Mesothelial cell of epicardium (in vitro differentiated cells): ENCODE measurements around the gene SPATA31C1. TPM values are rescaled to one million over a fixed set of nuclear protein-coding genes. Genes with fewer than 3 reads are reported as not detected.
A peak's percentile ranks its signal among the peaks of the same experiment; 100 is the strongest.

Source experiments
- DNase-seq, 2 experiments: peaks; one replicate each; pipeline ENCODE4 v3.0.0; 2021; ENCODE audit warnings: low spot score in 2 of 2; ENCODE audit not compliant: unreplicated experiment in 2 of 2
- H3K27ac Mint-ChIP-seq: 2 replicates; pipeline ENCODE4 v1.8.0; 2021; ENCODE audit warnings: mixed read lengths
- H3K27me3 Mint-ChIP-seq: 2 replicates; pipeline ENCODE4 v1.8.0; 2021; ENCODE audit warnings: low read depth, mixed read lengths
- H3K36me3 Mint-ChIP-seq: 2 replicates; pipeline ENCODE4 v1.8.0; 2021; ENCODE audit warnings: mixed read lengths
- H3K4me1 Mint-ChIP-seq: 2 replicates; pipeline ENCODE4 v1.8.0; 2021; ENCODE audit warnings: mixed read lengths
- H3K4me3 Mint-ChIP-seq: 2 replicates; pipeline ENCODE4 v1.8.0; 2021; ENCODE audit warnings: mild to moderate bottlenecking, moderate library complexity, mixed read lengths
- H3K9me3 Mint-ChIP-seq: 2 replicates; pipeline ENCODE4 v1.8.0; 2021; ENCODE audit warnings: mixed read lengths
- total RNA-seq: library from RNA; stranded (reverse); gene quantifications from 3 replicates; pipeline ENCODE4 v1.2.1, GENCODE V29; 2021
- TF ChIP-seq, protein P1 (sequence below): fragments of 200-600 bp; sonication (generic); IDR thresholded peaks from one replicate; pipeline ENCODE4 v1.5.0; 2021; ENCODE audit warnings: antibody characterized with exemption; ENCODE audit not compliant: unreplicated experiment

Gene SPATA31C1
- total RNA-seq, 1 donor from 2014 or later = 0.13 TPM

DNA sequence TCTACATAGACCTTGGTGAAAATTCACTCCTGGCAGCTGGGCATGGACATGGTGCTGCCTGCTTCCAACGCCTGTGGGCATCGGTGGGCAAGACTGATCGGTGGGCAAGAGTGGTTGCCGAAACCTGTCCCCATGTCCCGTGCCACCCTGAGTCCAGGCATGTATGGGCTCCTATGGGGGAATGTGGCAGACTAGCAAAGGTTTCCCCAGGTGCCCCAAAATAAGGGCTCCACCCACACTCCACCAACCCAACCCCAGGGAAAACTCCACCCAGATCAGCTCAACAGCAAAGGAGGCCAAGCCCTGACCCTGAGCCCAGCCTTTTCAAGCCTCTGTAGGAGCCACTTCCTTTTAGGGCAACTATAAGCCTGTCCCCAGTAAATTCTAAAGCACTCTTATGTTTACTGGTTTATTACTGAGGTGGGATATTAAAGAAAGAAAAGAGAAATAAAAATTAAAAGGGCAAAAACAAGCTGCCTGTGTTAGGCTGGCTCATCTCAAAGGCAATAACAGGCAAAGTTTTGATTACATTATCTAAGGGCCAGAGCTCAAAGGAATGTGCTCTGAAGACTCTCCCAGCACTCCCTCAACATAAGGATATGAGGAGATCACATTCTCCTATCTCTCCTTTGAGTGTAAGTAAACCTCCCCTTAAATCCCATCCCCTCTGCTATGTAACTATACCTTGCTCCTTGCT lies 44.0 kb upstream of the SPATA31C1 start:
- no peaks in the 10 kb centered on the region for H3K27me3 Mint-ChIP-seq

DNA sequence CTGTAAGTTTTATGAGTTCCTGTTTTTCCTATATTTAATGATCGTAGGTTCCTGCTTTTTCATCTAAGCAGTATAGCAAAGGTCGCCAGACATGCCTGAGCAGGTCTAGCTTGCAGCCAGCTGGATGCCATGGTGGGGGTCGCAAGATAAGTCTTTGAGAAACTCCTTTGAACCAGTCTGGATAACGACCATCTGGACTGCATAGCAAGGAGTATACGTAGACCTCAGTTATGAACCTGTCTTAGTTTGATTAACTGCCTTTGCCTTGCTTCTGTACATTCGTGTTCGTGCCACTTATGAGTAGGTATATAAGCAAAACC lies 43.5 kb upstream of the SPATA31C1 start:
- Mint-ChIP-seq H3K27ac (peak overlapping the region; percentile 92), H3K4me3 (no peak overlapping the region), H3K36me3 (no peaks in the 10 kb centered on the region), H3K27me3 (no peaks in the 10 kb centered on the region), H3K4me1 (peaks cover 39% of the 10 kb centered on the region), H3K9me3 (peaks cover 11% of the 10 kb centered on the region)
- peak in 1 of 2 experiments; percentile 38 for DNase-seq
- TF ChIP-seq, protein P1, sequence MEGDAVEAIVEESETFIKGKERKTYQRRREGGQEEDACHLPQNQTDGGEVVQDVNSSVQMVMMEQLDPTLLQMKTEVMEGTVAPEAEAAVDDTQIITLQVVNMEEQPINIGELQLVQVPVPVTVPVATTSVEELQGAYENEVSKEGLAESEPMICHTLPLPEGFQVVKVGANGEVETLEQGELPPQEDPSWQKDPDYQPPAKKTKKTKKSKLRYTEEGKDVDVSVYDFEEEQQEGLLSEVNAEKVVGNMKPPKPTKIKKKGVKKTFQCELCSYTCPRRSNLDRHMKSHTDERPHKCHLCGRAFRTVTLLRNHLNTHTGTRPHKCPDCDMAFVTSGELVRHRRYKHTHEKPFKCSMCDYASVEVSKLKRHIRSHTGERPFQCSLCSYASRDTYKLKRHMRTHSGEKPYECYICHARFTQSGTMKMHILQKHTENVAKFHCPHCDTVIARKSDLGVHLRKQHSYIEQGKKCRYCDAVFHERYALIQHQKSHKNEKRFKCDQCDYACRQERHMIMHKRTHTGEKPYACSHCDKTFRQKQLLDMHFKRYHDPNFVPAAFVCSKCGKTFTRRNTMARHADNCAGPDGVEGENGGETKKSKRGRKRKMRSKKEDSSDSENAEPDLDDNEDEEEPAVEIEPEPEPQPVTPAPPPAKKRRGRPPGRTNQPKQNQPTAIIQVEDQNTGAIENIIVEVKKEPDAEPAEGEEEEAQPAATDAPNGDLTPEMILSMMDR = no peak

More for the DNA sequence above, 44.0 kb upstream of the SPATA31C1 start:
- no peak overlapping the region for H3K4me3 Mint-ChIP-seq
- peaks cover 39% of the 10 kb centered on the region for H3K4me1 Mint-ChIP-seq
- peak overlapping the region; percentile 92 for H3K27ac Mint-ChIP-seq
- DNase-seq = peak in 1 of 2 experiments; percentile 25
- no peaks in the 10 kb centered on the region for H3K36me3 Mint-ChIP-seq
- peaks cover 9% of the 10 kb centered on the region for H3K9me3 Mint-ChIP-seq
- TF ChIP-seq, protein P1 = no peak

DNA sequence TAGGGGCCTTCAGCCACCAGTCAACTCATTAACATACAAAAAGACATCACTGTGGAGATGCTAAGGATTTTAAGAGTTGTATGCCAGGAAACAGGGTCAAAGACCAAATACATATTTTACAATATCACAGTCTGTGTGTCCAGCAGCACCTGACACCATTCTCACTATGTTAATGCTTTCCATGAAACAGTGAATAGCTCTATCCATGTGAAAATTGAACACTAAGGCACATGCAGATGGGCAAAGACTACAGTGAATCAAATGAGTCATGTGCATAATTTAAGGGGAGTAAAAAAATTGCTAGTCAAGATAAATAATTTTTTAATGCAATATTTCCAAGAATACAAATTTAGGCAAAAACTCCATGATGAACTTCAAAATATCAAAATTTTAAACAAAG lies 42.7 kb upstream of the SPATA31C1 start:
- TF ChIP-seq, protein P1 = no peak

DNA sequence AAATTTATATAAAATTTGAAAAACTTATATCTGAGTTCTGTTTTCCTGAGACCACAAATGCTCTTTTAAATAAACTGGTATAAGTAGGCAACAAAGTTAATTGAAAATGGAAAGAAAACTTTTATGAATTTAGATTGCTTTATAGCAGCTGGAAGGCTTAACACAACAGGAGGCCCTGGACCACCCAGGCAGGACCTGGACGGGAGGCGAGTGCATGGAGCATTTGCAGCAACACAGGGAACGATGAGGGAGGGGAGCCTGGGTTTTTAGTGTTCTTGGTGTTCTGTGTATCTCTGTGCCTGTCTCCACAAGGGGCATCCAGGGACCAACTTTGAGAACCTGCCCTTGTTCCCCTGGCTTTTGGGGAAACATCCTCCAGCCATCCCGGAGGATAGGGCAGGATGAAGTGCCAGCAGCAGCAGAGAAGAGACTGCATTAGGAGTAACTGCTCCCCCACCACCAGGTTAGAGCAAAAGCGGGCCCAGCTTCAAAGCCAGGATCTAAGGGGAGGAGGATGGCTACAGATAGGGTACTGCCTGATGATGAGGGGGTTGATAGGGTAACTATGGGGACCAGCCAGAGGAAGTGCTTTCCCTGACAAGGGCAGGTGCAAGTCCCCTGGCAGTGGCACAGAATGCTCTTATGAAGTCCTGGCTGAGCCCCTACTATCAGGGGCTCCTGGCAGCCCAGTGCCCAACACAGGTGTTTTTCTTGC lies 41.8 kb upstream of the SPATA31C1 start:
- H3K27me3 Mint-ChIP-seq = no peaks in the 10 kb centered on the region
- H3K9me3 Mint-ChIP-seq = peaks cover 11% of the 10 kb centered on the region
- peak in 1 of 2 experiments; percentile 29 for DNase-seq
- H3K27ac Mint-ChIP-seq = no peak overlapping the region
- H3K36me3 Mint-ChIP-seq = no peaks in the 10 kb centered on the region
- TF ChIP-seq, protein P1 = no peak
- no peak overlapping the region for H3K4me3 Mint-ChIP-seq
- peaks cover 41% of the 10 kb centered on the region for H3K4me1 Mint-ChIP-seq

More for the DNA sequence above, 42.7 kb upstream of the SPATA31C1 start:
- no peaks in the 10 kb centered on the region for H3K27me3 Mint-ChIP-seq
- peaks cover 39% of the 10 kb centered on the region for H3K4me1 Mint-ChIP-seq
- no peaks in the 10 kb centered on the region for H3K36me3 Mint-ChIP-seq
- peaks cover 11% of the 10 kb centered on the region for H3K9me3 Mint-ChIP-seq
- H3K4me3 Mint-ChIP-seq = no peak overlapping the region
- DNase-seq = no peak
- peak overlapping the region; percentile 92 for H3K27ac Mint-ChIP-seq

DNA sequence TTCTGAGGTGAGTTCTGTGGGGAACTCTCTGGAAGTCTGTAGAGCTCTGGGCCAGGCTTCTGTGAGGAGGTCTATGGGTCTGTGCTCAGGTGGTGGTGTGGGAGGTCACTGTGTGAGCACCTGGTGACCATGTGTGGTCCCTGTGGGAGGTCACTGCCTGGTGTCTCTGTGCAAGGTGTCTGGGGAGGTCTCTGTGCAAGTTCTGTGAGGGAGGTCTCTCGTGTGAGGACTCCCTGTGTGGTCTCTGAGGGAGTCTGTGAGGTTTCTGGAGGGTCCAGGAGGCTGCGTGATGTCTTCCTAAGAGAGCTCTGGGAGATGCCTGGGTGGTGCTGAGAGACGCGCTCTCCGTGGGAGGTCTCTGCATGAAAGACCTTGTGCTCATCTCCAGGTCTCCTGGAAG lies 41.1 kb upstream of the SPATA31C1 start:
- DNase-seq = peak in 1 of 2 experiments; percentile 29
- Mint-ChIP-seq H3K4me1 (peaks cover 36% of the 10 kb centered on the region), H3K4me3 (no peak overlapping the region), H3K27ac (no peak overlapping the region), H3K36me3 (no peaks in the 10 kb centered on the region), H3K9me3 (peaks cover 11% of the 10 kb centered on the region), H3K27me3 (no peaks in the 10 kb centered on the region)
- TF ChIP-seq, protein P1 = no peak
